ENCODE data around the gene TINAGL1. TPM values are rescaled to one million over a fixed set of nuclear protein-coding genes. Genes with fewer than 3 reads are reported as not detected.

TINAGL1 gene
- total RNA-seq, 1 donor from 2014 or later, result 27.2 TPM

DNA sequence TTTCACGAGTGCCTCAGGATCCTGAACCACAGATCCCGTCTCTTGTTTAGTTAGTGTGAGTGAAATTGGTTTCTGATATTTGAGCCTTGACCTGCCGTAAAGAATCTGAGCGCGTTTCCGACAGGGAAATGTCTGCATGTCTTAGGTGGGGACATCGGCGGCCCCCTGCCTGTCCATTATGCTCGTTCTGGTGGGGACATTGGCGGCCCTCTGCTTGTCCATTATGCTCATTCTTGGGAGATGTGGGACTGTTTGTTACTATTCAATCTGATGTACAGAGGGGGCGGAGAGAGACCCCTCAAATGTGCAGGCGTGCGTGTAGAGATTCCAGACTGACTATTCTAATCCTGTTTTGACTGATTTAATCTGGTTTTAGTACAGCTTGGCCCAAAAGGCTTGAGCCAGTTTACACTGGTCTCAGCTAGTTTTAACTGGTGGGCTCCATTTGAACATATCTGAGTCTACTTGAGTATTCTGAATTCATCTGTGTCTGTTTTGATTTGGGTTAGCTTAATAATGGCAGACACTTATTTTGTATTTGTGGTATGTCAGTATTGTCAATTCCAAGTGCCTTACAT, 6.6 kb upstream of the TINAGL1 start:
- Mint-ChIP-seq H3K27ac (no peak overlapping the region), H3K4me1 (ENCODE audit: unreplicated experiment) (peaks cover 12% of the 10 kb centered on the region), H3K9me3 (no peaks in the 10 kb centered on the region), H3K27me3 (no peaks in the 10 kb centered on the region), H3K36me3 (no peaks in the 10 kb centered on the region), H3K4me3 (no peak overlapping the region)
- TF ChIP-seq, protein P1, sequence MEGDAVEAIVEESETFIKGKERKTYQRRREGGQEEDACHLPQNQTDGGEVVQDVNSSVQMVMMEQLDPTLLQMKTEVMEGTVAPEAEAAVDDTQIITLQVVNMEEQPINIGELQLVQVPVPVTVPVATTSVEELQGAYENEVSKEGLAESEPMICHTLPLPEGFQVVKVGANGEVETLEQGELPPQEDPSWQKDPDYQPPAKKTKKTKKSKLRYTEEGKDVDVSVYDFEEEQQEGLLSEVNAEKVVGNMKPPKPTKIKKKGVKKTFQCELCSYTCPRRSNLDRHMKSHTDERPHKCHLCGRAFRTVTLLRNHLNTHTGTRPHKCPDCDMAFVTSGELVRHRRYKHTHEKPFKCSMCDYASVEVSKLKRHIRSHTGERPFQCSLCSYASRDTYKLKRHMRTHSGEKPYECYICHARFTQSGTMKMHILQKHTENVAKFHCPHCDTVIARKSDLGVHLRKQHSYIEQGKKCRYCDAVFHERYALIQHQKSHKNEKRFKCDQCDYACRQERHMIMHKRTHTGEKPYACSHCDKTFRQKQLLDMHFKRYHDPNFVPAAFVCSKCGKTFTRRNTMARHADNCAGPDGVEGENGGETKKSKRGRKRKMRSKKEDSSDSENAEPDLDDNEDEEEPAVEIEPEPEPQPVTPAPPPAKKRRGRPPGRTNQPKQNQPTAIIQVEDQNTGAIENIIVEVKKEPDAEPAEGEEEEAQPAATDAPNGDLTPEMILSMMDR (conservative IDR thresholded peaks at IDR 0.05), result no peak
- DNase-seq (ENCODE audit: extremely low spot score, unreplicated experiment), result no peak

DNA sequence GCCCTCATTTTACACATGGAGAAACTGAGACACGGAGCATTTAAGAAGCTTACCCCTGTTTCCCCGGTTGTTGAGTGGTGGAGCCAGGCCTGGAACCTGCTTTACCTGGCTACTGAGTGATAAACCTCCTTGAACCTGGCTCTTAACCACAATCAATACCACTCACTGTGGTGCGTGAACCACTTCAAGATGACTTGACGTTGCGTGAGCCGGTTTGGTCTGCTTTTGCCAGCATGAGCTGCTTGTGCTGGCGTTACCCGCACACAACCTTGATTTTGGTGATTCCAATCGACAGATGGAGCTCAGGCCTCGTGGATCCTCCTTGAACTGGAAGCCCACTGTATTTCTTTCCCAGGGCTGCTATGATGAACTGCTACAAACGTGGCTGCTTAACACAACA, 6.1 kb upstream of the TINAGL1 start:
- DNase-seq (ENCODE audit: extremely low spot score, unreplicated experiment), result peak; percentile 47
- no peaks in the 10 kb centered on the region for H3K36me3 Mint-ChIP-seq
- no peaks in the 10 kb centered on the region for H3K9me3 Mint-ChIP-seq
- H3K27ac Mint-ChIP-seq, result no peak overlapping the region
- TF ChIP-seq, protein P1 (conservative IDR thresholded peaks at IDR 0.05), result no peak
- H3K27me3 Mint-ChIP-seq, result no peaks in the 10 kb centered on the region
- peaks cover 17% of the 10 kb centered on the region for H3K4me1 Mint-ChIP-seq (ENCODE audit: unreplicated experiment)
- no peak overlapping the region for H3K4me3 Mint-ChIP-seq

DNA sequence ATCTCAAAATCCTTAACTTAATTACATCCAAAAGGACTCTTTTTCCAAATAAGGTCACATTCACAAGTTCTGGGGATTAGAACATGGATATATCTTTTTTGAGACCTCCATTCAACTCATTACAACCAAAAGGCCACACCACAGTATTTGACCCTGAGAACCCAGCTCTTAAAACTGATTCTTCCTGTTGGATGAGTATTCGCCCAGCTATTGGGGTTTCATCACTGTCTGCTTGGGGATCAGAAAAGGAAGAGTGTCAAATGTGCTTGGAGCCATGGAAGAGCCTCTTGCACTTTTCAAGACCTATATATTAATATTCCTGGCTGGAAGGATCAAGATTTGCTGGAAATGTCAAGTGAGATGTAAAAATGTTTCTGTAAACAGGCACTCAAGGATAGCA, 5.4 kb upstream of the TINAGL1 start:
- Mint-ChIP-seq H3K27me3 (no peaks in the 10 kb centered on the region), H3K4me3 (no peak overlapping the region), H3K36me3 (no peaks in the 10 kb centered on the region), H3K4me1 (ENCODE audit: unreplicated experiment) (peaks cover 17% of the 10 kb centered on the region), H3K9me3 (no peaks in the 10 kb centered on the region), H3K27ac (no peak overlapping the region)
- TF ChIP-seq, protein P1 (conservative IDR thresholded peaks at IDR 0.05), result no peak
- DNase-seq (ENCODE audit: extremely low spot score, unreplicated experiment), result no peak

DNA sequence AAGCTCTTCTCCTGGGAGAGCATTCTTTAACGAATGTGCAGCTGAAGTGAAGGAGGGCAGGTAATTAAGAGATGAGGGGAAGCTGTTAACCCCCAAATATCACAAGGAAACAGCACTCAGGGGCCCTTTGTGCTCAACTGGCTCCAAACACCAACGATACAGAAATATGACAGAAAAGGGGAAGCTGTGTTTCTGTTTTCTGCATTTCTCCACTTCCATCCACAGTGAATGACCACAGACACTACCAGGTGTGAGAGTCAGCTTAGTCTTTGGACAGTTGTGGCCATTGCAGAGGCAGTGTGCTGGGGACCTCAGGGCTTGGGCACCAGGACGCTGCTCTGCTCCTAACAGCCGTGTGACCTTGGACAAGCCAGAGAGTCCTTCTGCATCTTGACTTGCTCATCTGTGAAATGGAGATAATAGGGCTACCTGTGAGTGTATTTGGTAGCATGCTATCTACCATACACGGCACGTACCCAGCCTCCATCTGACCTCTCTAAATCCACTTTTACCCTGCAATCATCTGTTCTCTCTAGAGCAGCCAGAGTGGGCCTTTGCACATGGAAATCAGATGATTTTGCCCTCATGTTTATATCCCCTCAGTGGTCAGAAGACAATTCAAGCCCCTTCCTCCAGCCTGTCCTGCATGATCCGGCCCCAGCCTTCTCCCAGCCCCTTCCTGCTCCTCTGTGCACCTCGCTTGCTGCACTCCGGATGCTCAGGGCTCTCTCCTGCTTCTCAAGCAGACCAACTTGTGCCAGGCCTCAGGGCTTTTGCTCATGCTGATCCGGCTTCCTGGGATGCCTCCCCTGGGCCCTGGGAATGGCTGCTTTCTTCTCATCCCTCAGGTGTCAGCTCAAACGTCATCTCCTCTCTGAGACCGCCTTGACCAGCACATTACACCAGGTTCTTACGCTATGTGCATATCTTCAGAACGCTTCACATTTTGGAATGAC, 4.7 kb upstream of the TINAGL1 start:
- peak; percentile 54 for DNase-seq (ENCODE audit: extremely low spot score, unreplicated experiment)
- H3K9me3 Mint-ChIP-seq, result no peaks in the 10 kb centered on the region
- no peak overlapping the region for H3K4me3 Mint-ChIP-seq
- no peak overlapping the region for H3K27ac Mint-ChIP-seq
- no peaks in the 10 kb centered on the region for H3K36me3 Mint-ChIP-seq
- H3K4me1 Mint-ChIP-seq (ENCODE audit: unreplicated experiment), result peaks cover 17% of the 10 kb centered on the region
- H3K27me3 Mint-ChIP-seq, result peaks cover 3% of the 10 kb centered on the region
- TF ChIP-seq, protein P1 (conservative IDR thresholded peaks at IDR 0.05), result no peak

DNA sequence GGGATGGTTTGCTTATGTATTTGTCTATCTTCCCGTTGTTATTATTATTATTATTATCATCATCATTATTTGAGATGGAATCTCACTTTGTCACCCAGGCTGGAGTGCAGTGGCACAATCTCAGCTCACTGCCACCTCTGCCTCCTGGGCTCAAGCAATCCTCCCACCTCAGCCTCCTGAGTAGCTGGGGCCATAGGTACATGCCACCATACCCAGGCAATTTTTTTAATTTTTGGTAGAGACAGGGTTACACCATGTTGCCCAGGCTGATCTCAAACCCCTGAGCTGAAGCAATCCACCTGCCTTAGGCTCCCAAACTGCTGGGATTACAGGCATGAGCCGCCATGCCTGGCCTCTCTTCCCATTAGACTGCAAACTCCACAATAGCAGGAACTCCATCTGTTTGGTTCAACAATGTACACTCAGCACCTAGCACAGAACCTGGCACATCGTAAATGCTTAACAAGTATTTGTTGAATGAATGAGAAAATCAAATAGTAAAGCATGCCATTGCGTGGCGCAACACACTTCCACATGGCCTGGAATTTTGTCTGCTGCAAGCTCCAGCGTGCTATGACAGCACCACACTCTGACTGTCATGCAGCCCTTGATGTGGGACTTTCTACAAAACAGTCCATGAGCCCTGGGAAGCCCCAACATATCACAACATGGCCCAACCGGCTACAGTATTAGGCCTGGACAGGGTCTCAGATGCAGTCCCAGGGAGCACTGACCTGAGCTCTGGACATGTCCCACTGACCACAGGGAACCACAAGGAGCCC, 3.8 kb upstream of the TINAGL1 start:
- DNase-seq (ENCODE audit: extremely low spot score, unreplicated experiment), result peak; percentile 37
- Mint-ChIP-seq H3K36me3 (no peaks in the 10 kb centered on the region), H3K27me3 (peaks cover 3% of the 10 kb centered on the region), H3K9me3 (no peaks in the 10 kb centered on the region), H3K4me3 (no peak overlapping the region), H3K27ac (no peak overlapping the region), H3K4me1 (ENCODE audit: unreplicated experiment) (peaks cover 17% of the 10 kb centered on the region)
- TF ChIP-seq, protein P1 (conservative IDR thresholded peaks at IDR 0.05), result no peak

Measured in type B pancreatic cell (in vitro differentiated cells).